ENCODE measurements around the gene SYNE4.
"Not testable (repeated sequence)": the region's sequence is repeated elsewhere in the genome, so short reads cannot be mapped to it uniquely, and the experiment has no call there.

The SYNE4 gene

DNA sequence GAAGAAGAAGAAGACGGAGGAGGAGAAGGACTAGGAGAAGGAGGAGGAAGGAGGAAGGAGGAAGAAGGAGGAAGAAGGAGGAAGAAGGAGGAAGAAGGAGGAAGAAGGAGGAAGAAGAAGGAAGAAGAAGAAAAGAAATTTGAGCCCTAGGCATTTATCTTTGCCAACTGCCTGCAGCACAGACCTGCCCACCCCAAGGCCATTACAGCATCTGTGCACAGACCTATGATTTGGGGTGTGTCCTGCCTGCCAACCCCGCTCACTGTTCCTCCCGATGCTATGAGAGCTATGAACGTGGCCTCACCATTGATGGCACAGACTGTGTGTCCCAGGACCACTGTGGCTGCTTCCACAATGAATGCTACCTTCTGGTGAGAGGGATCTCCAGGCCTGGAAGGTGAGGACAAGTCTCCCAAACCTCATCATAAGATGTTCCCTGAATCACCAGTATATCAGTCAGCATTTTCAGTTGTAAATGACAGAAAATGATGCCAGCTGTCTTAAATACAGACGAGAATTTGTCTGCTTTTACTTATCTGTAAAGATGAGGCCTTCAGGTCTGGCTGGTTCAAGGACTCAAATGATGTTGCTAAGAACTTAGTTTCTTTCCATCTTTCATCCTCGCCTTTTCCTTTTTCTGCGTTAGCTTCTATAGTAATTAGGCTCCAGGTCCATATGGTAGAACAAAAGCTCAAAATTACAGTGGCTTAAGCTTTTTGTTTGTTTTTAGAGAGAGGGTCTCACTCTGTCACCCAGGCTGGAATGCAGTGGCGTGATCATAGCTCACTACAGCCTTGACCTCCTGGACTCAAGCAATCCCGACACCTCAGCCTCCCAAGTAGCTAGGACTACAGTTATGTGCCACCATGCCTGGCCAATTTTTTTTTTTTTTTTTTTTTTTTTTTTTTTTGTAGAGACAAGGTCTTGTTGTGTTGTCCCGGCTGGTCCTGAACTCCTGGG is 17.6 kb downstream of the SYNE4 start:
- DNase-seq (ENCODE audit: low spot score): no peak

GRCh38 chr19:35990156-35990555 is 18.5 kb downstream of the SYNE4 start:
- DNase-seq (ENCODE audit: low spot score): no peak

- DNase-seq (ENCODE audit: low spot score): no peak
Measured at GRCh38 chr19:35988824-35989223, 19.8 kb downstream of the SYNE4 start.

GRCh38 chr19:35987571-35987896 is 21.1 kb downstream of the SYNE4 start:
- DNase-seq (ENCODE audit: low spot score): no peak

DNA sequence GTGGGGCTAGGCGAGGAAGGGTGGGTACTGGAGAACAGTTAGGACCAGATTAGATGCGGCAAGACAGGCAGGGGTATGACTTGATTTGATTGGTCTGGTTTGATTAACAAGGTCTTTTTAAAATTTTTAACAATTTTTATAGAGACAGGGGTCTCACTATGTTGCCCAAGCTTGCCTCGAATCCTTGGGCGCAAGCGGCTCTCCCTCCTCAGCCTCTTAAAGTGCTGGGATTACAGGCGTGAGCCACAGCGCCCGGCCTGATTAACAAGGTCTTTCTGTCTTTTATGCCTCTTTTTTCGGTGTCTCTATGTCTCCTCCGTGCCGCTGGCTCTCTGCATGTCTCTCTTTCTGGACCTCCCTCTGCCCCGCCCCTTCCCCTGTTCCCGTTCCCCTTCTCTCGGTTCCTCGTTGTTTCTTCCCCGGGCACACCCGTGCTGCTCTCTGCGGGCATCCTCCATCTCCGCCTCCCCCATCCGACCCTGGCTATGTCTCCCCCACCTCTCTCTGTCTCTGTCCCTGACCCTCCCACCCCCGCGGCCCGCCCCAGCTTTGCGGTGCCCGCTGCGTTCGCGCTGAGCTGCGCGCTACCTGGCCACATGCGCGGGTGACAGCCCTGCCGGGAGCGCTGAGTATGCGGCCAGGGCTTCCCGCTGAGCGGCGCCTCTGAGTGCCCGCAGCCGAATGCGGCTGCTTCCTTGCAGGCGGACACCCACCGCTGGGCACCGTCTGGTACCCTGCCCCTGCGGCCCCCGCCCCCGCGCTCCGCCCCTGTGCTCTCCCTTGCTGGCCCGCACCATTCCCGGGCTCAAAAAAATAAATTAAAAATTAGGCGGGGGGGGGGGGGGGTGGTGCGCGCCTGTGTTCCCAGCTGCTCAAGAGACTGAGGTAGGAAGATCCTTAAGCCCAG is 21.7 kb downstream of the SYNE4 start:
- DNase-seq (ENCODE audit: low spot score): no peak

- DNase-seq (ENCODE audit: low spot score): no peak
Measured at GRCh38 chr19:35986111-35986510, 22.5 kb downstream of the SYNE4 start.

DNA sequence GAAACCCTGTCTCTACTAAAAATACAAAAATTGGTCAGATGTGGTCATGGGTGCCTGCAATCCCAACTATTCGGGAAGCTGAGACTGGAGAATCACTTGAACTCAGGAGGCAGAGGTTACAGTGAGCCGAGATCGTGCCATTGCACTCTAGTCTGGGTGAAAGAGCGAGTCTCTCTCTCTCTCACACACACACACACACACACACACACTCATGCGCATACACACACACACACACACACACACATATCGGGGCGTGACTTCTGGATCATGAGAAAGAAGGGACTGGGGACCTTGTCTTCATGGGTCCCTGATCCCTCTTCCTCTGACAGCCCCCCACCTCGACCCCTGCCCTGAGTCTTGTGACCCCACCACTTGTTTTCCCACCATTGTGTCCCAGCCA is 25.4 kb downstream of the SYNE4 start:
- DNase-seq (ENCODE audit: low spot score): no peak

- DNase-seq (ENCODE audit: low spot score): not testable (repeated sequence)
Measured at GRCh38 chr19:35980997-35981396, 27.6 kb downstream of the SYNE4 start.

DNA sequence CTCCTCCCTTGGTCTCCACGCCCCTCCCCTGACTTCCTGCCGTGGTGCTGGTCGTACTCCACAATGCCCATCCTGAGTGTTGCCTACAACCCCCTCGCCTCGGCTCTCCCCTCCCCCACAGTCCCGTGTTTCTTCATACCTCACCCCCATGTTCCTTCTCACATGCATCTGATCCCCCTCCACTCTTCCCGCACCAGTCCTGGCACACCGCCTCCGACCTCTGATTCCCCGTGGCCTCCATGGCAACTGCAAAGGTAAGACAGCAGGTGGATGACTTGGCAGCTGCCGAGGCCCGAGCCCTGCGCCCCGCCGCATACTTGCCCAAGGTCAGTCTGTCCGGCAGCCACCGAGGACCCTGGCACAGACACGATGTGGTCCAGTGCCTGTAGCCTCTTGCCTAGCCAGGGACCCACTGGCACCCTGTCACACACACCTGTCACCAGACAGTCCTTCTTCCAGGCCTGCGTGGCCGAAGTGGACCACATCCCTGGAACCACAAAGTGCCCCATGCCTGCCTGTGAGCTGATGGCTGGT is 29.7 kb downstream of the SYNE4 start:
- DNase-seq (ENCODE audit: low spot score): no peak

DNA sequence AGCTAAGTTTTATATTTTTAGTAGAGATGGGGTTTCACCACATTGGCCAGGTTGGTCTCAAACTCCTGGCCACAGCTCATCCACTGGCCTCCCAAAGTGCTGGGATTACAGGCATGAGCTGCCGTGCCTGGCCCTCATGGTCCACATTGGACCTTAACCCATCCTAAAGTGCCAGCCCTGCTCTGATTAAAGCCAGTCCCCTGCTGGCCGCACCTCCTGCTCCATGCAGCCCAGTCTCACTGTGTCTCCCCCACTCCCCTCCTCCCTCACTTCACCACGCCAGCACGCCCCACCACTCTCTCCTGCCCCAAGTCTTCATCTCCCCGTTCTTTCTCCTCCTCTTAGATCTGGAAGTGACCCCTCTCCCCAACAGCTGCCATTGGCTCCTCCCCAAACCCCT is 30.3 kb downstream of the SYNE4 start:
- no peak for DNase-seq (ENCODE audit: low spot score)

DNA sequence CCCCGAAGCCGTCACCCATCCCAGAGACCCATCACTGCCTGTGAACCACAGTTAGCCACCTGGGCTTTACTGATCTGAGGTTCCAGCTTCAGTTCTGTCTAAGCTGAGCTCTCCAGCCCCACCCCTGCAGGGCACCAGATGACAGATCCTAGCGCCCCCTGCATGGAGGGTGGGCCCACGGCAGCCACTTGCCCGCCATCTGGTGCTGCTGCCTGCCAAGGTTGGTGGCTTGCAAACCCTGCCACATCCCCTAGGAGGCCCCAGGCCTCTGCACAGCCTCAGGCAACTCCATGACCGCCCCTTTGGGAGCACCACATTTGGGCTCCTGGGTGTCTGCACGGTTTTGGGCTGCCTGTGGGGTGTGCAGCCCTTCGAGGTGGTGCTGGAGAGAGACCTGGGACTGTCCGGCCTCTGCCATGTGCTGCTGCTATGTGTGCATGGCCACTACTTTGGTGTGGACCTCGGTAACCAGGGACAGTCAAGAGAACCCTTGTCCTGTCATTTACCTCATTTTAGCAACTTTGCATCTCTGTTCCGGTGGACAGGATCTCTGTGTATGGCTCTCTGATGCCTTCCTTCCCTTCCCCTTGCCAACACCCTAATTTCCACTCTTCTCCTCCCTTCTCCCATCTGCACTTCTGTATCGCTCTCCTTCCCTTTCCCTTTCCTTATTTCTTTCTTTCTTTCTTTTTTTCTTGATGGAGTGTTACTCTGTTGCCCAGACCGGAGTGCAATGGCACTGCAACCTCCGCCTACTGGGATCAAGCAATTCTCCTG is 31.0 kb downstream of the SYNE4 start:
- DNase-seq (ENCODE audit: low spot score): no peak

DNA sequence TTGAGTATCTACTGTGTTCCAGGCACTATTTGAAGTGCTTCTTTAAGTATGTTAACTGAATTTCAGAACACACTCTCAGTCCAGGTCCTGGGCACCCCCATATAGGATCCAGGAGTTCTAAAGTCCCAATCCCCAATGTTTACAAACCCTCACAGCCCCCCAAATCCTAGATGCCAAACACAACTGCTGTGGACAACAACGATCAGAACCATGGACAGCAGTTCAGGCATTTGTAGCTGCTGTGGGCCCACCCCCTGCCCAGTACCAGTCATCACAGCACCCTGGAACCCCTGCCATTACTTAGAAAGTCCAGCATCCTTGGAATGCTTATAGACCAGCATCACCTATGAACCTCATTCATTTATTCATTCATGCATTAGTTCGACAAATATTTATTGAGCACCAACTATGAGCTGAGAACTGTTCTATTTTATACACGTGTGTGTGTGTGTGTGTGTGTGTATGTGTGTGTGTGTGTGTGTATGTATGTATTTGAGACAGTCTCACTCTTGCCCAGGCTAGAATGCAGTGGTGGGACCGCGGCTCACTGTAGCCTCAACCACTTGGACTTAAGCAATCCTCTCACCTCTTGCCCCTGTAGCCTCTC is 32.9 kb downstream of the SYNE4 start:
- no peak for DNase-seq (ENCODE audit: low spot score)

- DNase-seq (ENCODE audit: low spot score): no peak
Measured at GRCh38 chr19:35973487-35973886, 35.1 kb downstream of the SYNE4 start.

DNA sequence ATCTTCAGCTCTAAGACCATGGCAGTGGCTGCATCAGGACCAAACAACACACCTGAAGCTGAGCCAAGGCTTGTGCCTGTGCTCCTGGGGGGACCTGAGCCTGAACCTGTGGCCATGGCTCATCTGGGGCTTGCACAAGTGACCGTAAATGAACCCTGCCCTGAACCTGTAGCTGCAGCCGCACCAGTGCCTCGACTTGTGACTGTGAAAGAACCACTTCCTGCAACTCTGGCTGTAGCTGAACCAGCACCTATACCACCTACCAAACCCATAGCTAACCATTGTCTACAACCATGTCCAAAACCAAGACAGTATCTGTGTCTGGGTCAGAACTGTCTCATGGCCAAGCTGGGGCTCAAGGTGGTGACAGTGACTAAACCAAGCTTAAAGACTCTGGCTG is 41.8 kb downstream of the SYNE4 start:
- no peak for DNase-seq (ENCODE audit: low spot score)

DNA sequence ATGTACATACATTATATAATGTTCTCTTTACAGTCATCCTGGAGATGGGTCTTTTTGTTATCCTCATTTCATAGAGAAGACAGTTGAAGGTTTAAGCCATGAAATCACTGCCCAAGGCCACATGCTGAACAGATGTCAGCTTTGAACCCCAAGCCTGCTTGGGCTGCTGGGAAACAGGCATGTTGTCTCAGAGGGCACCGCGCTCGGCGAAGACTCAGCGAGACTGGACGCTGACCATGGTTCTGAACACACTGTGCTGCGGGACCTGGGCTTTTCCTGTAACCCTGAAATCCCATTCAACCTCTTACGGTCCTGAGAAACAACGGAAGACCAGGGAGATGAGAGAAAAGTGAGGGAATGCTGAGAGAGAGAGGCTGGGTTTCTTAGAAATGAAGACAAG is 45.1 kb downstream of the SYNE4 start:
- DNase-seq (ENCODE audit: low spot score): no peak

DNA sequence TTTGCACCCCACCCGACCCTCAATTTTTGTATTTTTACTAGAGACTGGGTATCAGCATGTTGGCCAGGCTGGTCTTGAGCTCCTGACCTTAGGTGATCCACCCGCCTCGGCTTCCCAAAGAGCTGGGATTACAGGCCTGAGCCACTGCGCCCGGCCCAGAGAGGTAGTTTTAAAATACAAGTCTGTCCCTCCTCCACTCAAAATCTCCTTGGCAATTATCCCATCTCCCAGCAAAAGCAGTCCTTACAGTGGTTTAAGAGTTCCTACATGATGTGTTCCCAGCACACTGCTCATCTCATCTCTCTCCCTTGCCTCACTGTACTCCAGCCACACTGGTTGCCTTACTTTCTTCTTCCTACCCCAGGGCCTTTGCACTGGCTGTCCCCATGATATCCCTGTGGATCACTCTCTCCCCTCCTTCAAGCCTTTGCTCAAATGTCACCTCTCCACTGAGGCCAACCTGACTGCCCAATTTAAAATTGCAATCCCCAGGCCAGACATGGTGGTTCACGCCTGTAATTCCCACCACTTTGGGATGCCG is 48.1 kb downstream of the SYNE4 start:
- DNase-seq (ENCODE audit: low spot score): no peak

DNA sequence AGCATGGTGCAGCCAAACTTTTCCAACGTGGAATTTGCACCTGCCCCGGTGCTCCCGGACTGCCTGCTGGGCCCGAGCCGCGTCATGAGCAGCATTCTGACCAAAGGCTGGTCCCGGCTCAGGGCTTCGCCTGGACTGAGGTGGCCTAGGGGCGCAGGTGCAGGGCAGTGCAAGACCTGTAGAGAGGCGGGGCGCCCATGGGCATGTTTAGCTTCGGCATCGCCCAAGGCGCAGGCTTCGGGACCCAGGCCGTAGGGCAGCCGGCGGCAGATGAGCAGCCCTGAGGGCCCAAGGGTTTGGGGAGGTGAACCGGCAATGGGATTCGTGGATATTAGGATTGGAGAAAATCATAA is 48.7 kb downstream of the SYNE4 start:
- no peak for DNase-seq (ENCODE audit: low spot score)

DNA sequence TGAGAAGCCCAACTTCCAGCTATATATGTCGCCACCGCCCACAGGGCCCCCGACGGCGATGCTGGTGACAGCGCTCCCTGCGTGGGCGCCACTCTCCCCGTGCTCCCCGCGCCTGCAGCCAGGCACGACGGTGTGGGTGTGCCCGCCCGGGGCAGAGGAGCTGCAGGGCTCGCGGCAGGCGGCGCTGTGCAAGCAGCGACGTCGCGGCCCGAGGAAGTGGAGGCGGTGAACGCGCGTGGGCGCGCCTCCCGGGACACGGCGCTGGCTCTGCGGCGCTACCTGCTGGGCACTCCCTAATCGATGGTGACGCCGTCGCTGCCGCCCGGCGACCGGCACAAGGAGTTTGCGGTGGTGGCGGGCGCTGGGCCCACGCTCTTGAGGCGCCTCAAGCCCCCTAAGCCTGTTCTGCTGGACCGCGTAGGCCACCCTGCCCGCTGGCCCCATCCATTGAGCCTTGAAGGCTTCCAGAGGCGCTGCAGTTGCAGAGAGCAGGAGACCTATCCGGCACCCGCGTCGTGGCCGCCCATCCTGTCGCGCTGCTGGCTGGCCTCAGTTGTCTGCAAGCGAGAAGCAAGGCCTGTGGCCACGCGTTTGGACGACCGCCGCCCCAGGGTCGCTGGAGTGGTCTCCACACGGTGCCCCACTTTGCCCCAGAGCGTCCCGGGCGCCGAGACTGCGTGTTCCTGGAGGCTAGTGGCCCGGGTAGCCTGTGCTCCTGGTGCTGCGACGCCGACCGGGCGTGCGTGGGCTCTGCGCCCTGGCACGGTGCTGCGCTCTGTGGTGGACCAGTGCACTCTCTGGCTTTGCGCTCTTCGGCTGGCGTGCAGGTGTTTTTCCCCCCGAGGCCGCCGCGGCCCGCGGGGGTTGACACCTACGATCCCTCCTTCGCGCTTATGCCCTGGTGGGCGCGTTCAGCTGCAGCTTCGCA is 49.3 kb downstream of the SYNE4 start:
- peak; percentile 10 for DNase-seq (ENCODE audit: low spot score)

DNA sequence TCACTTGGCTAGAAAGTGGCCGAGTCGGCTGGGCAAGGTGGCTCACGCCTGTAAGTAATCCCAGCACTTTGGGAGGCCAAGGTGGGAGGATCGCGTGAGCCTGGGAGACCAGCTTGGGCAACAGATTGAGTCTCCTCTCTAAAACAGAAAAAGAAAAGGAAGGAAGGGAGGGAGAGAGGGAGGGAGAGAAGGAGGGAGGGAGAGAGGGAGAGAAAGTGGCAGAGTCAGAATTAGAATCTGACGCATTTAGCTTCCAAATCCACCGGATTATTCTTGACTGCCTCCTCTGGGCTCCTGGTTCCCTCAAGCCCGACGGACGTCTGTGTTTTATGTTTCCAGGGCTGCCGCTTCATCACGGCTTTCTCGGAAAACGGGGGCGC is 50.0 kb downstream of the SYNE4 start:
- no peak for DNase-seq (ENCODE audit: low spot score)

DNA sequence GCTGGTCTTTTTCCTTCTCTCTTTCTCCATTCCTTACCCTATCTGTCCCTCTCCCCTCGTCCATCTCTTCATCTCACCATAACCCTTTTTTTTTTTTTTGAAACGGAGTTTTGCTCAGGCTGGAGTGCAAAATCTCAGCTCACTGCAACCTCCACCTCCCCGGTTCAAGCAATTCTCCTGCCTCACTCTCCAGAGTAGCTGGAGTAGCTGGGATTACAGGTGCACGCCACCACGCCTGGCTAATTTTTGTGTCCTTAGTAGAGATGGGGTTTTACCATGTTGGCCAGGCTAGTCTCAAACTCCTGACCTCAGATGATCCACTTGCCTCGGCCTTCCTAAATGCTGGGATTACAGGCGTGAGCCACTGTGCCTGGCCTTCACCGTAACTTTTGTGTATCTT is 51.2 kb downstream of the SYNE4 start:
- not testable (repeated sequence) for DNase-seq (ENCODE audit: low spot score)
